Measurements from ENCODE around the gene CD247.

The CD247 gene

GRCh38 chr1:167553136-167554027, 35.1 kb upstream of the CD247 start, which contains the start of gene CREG1:
Gene CREG1, minus strand, starts transcription at chr1:167553762.
- WGBS, result 2% methylated on average over 76 of the region's 90 CpGs
- H3K14ac ChIP-seq (ENCODE audit: low read length in 2 of 2), result peak within 1 kb of the TSS in 1 of 2 experiments; percentile 91
- H2AFZ ChIP-seq (ENCODE audit: low read depth, low read length), result peak within 1 kb of the TSS; percentile 95
- H3K4me2 ChIP-seq (ENCODE audit: low read length, poor library complexity, severe bottlenecking), result peak within 1 kb of the TSS; percentile 95
- DNase-seq, result peak; percentile 93
- no peaks in the 10 kb centered on the region for H3K9me3 ChIP-seq (ENCODE audit: control insufficient read depth, low read length)
- H2BK12ac ChIP-seq (ENCODE audit: low read length in 2 of 2), result peak within 1 kb of the TSS in 1 of 2 experiments; percentile 83
- peak within 1 kb of the TSS; percentile 48 for H4K91ac ChIP-seq (ENCODE audit: low read length)
- H2AK5ac ChIP-seq (ENCODE audit: low read length, severe bottlenecking), result no peak within 1 kb of the TSS
- H2BK5ac ChIP-seq (ENCODE audit: low read depth, low read length, poor library complexity, severe bottlenecking), result no peak within 1 kb of the TSS
- H3K36me3 ChIP-seq (ENCODE audit: control insufficient read depth in 1 of 2, insufficient read depth in 2 of 2, low read depth in 1 of 2, low read length in 2 of 2), result no peaks in the 10 kb centered on the region
- peak within 1 kb of the TSS; percentile 37 to 62 for H3K4ac ChIP-seq (ENCODE audit: low read depth in 1 of 2, low read length in 2 of 2)
- H3K23ac ChIP-seq (ENCODE audit: low read length in 2 of 2), result peak within 1 kb of the TSS in 1 of 2 experiments; percentile 9
- peak within 1 kb of the TSS; percentile 1 for H3K27ac ChIP-seq (ENCODE audit: low read length, poor library complexity, severe bottlenecking)
- H3K18ac ChIP-seq (ENCODE audit: low read depth in 1 of 2, low read length in 2 of 2), result peak within 1 kb of the TSS; percentile 56 to 85
- peaks cover 4% of the 10 kb centered on the region for H3K4me1 ChIP-seq (ENCODE audit: control insufficient read depth, insufficient read depth, low read depth, low read length)
- peak within 1 kb of the TSS; percentile 40 for H2BK15ac ChIP-seq (ENCODE audit: low read depth, poor library complexity, severe bottlenecking)
- peak within 1 kb of the TSS; percentile 77 for H3K9ac ChIP-seq (ENCODE audit: low read length)
- H4K8ac ChIP-seq (ENCODE audit: low read length), result peak within 1 kb of the TSS; percentile 71
- peak within 1 kb of the TSS; percentile 84 to 95 for H3K4me3 ChIP-seq (ENCODE audit: insufficient read depth in 1 of 2, low read depth in 1 of 2, low read length in 2 of 2)
- peaks cover 4% of the 10 kb centered on the region for H3K79me1 ChIP-seq (replicated peaks; ENCODE audit: low read length, poor library complexity, severe bottlenecking)
- peaks cover 0 to 13% of the 10 kb centered on the region in 2 experiments for H3K27me3 ChIP-seq (ENCODE audit: control insufficient read depth in 1 of 2, insufficient read depth in 1 of 2, low read length in 2 of 2)
- H2BK120ac ChIP-seq (ENCODE audit: low read depth, low read length), result no peak within 1 kb of the TSS

GRCh38 chr1:167551362-167551761, 33.0 kb upstream of the CD247 start:
- H2AFZ ChIP-seq (ENCODE audit: low read depth, low read length), result no peak overlapping the region
- H3K23ac ChIP-seq (ENCODE audit: low read length in 2 of 2), result no peak overlapping the region
- H4K8ac ChIP-seq (ENCODE audit: low read length), result no peak overlapping the region
- no peak overlapping the region for H3K18ac ChIP-seq (ENCODE audit: low read depth in 1 of 2, low read length in 2 of 2)
- no peak overlapping the region for H3K4me2 ChIP-seq (ENCODE audit: low read length, poor library complexity, severe bottlenecking)
- WGBS, result no CpG with 5 or more reads among the region's 1 CpG
- H2BK12ac ChIP-seq (ENCODE audit: low read length in 2 of 2), result no peak overlapping the region
- peaks cover 0 to 10% of the 10 kb centered on the region in 2 experiments for H3K36me3 ChIP-seq (ENCODE audit: control insufficient read depth in 1 of 2, insufficient read depth in 2 of 2, low read depth in 1 of 2, low read length in 2 of 2)
- no peak overlapping the region for H4K91ac ChIP-seq (ENCODE audit: low read length)
- H3K79me1 ChIP-seq (replicated peaks; ENCODE audit: low read length, poor library complexity, severe bottlenecking), result peaks cover 4% of the 10 kb centered on the region
- no peaks in the 10 kb centered on the region for H3K27me3 ChIP-seq (ENCODE audit: control insufficient read depth in 1 of 2, insufficient read depth in 1 of 2, low read length in 2 of 2)
- H3K9ac ChIP-seq (ENCODE audit: low read length), result no peak overlapping the region
- no peaks in the 10 kb centered on the region for H3K9me3 ChIP-seq (ENCODE audit: control insufficient read depth, low read length)
- H2BK5ac ChIP-seq (ENCODE audit: low read depth, low read length, poor library complexity, severe bottlenecking), result no peak overlapping the region
- peaks cover 4% of the 10 kb centered on the region for H3K4me1 ChIP-seq (ENCODE audit: control insufficient read depth, insufficient read depth, low read depth, low read length)
- no peak overlapping the region for H2AK5ac ChIP-seq (ENCODE audit: low read length, severe bottlenecking)
- H3K27ac ChIP-seq (ENCODE audit: low read length, poor library complexity, severe bottlenecking), result no peak overlapping the region
- H3K4me3 ChIP-seq (ENCODE audit: insufficient read depth in 1 of 2, low read depth in 1 of 2, low read length in 2 of 2), result no peak overlapping the region
- H2BK15ac ChIP-seq (ENCODE audit: low read depth, poor library complexity, severe bottlenecking), result no peak overlapping the region
- no peak overlapping the region for H3K4ac ChIP-seq (ENCODE audit: low read depth in 1 of 2, low read length in 2 of 2)
- H2BK120ac ChIP-seq (ENCODE audit: low read depth, low read length), result no peak overlapping the region
- H3K14ac ChIP-seq (ENCODE audit: low read length in 2 of 2), result no peak overlapping the region
- no peak for DNase-seq

- Histone ChIP-seq H2BK5ac (ENCODE audit: low read depth, low read length, poor library complexity, severe bottlenecking) (no peak overlapping the region), H3K4ac (ENCODE audit: low read depth in 1 of 2, low read length in 2 of 2) (no peak overlapping the region), H3K4me3 (ENCODE audit: insufficient read depth in 1 of 2, low read depth in 1 of 2, low read length in 2 of 2) (no peak overlapping the region), H3K14ac (ENCODE audit: low read length in 2 of 2) (no peak overlapping the region), H3K36me3 (ENCODE audit: control insufficient read depth in 1 of 2, insufficient read depth in 2 of 2, low read depth in 1 of 2, low read length in 2 of 2) (peaks cover 0 to 38% of the 10 kb centered on the region in 2 experiments), H3K9me3 (ENCODE audit: control insufficient read depth, low read length) (no peaks in the 10 kb centered on the region), H3K79me1 (replicated peaks; ENCODE audit: low read length, poor library complexity, severe bottlenecking) (peaks cover 4% of the 10 kb centered on the region), H2BK120ac (ENCODE audit: low read depth, low read length) (no peak overlapping the region), H2BK15ac (ENCODE audit: low read depth, poor library complexity, severe bottlenecking) (no peak overlapping the region), H2BK12ac (ENCODE audit: low read length in 2 of 2) (no peak overlapping the region), H4K8ac (ENCODE audit: low read length) (no peak overlapping the region), H3K23ac (ENCODE audit: low read length in 2 of 2) (no peak overlapping the region), H3K27me3 (ENCODE audit: control insufficient read depth in 1 of 2, insufficient read depth in 1 of 2, low read length in 2 of 2) (no peaks in the 10 kb centered on the region), H3K18ac (ENCODE audit: low read depth in 1 of 2, low read length in 2 of 2) (peak overlapping the region in 1 of 2 experiments; percentile 56), H3K9ac (ENCODE audit: low read length) (peak overlapping the region; percentile 86), H2AK5ac (ENCODE audit: low read length, severe bottlenecking) (no peak overlapping the region), H2AFZ (ENCODE audit: low read depth, low read length) (no peak overlapping the region), H3K4me1 (ENCODE audit: control insufficient read depth, insufficient read depth, low read depth, low read length) (peaks cover 6% of the 10 kb centered on the region), H3K4me2 (ENCODE audit: low read length, poor library complexity, severe bottlenecking) (no peak overlapping the region), H4K91ac (ENCODE audit: low read length) (no peak overlapping the region), H3K27ac (ENCODE audit: low read length, poor library complexity, severe bottlenecking) (no peak overlapping the region)
- DNase-seq, result peak; percentile 86
- 80% methylated on average over 2 of the region's 5 CpGs for WGBS
These were observed 30.0 kb upstream of the CD247 start for GRCh38 chr1:167548059-167548932.

GRCh38 chr1:167546935-167547334, 28.6 kb upstream of the CD247 start:
- peaks cover 2% of the 10 kb centered on the region for H3K4me1 ChIP-seq (ENCODE audit: control insufficient read depth, insufficient read depth, low read depth, low read length)
- H2BK5ac ChIP-seq (ENCODE audit: low read depth, low read length, poor library complexity, severe bottlenecking), result no peak overlapping the region
- H2AFZ ChIP-seq (ENCODE audit: low read depth, low read length), result no peak overlapping the region
- H3K9me3 ChIP-seq (ENCODE audit: control insufficient read depth, low read length), result no peaks in the 10 kb centered on the region
- H3K4ac ChIP-seq (ENCODE audit: low read depth in 1 of 2, low read length in 2 of 2), result no peak overlapping the region
- no peak overlapping the region for H4K8ac ChIP-seq (ENCODE audit: low read length)
- no peak overlapping the region for H2AK5ac ChIP-seq (ENCODE audit: low read length, severe bottlenecking)
- no peak overlapping the region for H2BK12ac ChIP-seq (ENCODE audit: low read length in 2 of 2)
- H3K27ac ChIP-seq (ENCODE audit: low read length, poor library complexity, severe bottlenecking), result no peak overlapping the region
- H3K36me3 ChIP-seq (ENCODE audit: control insufficient read depth in 1 of 2, insufficient read depth in 2 of 2, low read depth in 1 of 2, low read length in 2 of 2), result peaks cover 0 to 44% of the 10 kb centered on the region in 2 experiments
- H3K14ac ChIP-seq (ENCODE audit: low read length in 2 of 2), result no peak overlapping the region
- H3K4me2 ChIP-seq (ENCODE audit: low read length, poor library complexity, severe bottlenecking), result no peak overlapping the region
- no peaks in the 10 kb centered on the region for H3K79me1 ChIP-seq (replicated peaks; ENCODE audit: low read length, poor library complexity, severe bottlenecking)
- 89% methylated on average over 1 of the region's 1 CpG for WGBS
- H3K9ac ChIP-seq (ENCODE audit: low read length), result no peak overlapping the region
- no peaks in the 10 kb centered on the region for H3K27me3 ChIP-seq (ENCODE audit: control insufficient read depth in 1 of 2, insufficient read depth in 1 of 2, low read length in 2 of 2)
- no peak overlapping the region for H3K4me3 ChIP-seq (ENCODE audit: insufficient read depth in 1 of 2, low read depth in 1 of 2, low read length in 2 of 2)
- no peak overlapping the region for H3K18ac ChIP-seq (ENCODE audit: low read depth in 1 of 2, low read length in 2 of 2)
- H4K91ac ChIP-seq (ENCODE audit: low read length), result no peak overlapping the region
- H2BK15ac ChIP-seq (ENCODE audit: low read depth, poor library complexity, severe bottlenecking), result no peak overlapping the region
- no peak overlapping the region for H2BK120ac ChIP-seq (ENCODE audit: low read depth, low read length)
- DNase-seq, result no peak
- H3K23ac ChIP-seq (ENCODE audit: low read length in 2 of 2), result no peak overlapping the region
